SK-N-SH (cell line): ENCODE data around the gene DSTN. TPM values are rescaled to one million over a fixed set of nuclear protein-coding genes. Genes with fewer than 3 reads are reported as not detected.

Source experiments
- CTCF ChIA-PET: fragments of 300-600, 350-600 bp; formaldehyde crosslinking; extraction: SDS; loops from one replicate; lab custom pipeline; 2021; lab: Yijun Ruan, JAX
- POLR2A ChIA-PET: fragments of 350-600 bp; sonication (Branson Sonifier 250); formaldehyde crosslinking; extraction: SDS; loops from one replicate; lab custom pipeline; 2020; ENCODE audit warnings: antibody characterized with exemption, inconsistent platforms; lab: Yijun Ruan, JAX
- DNase-seq: peaks from one replicate; pipeline ENCODE4 v3.0.0; 2012
- H2AFZ ChIP-seq: fragments of 200-600 bp; sonication (generic); 2 replicates; pipeline ENCODE4 v1.8.1; 2016; ENCODE audit warnings: antibody characterized with exemption, mild to moderate bottlenecking, low read depth
- H3F3A ChIP-seq: fragments of 200-600 bp; sonication (generic); replicated peaks from 2 replicates; pipeline ENCODE3; 2016; ENCODE audit warnings: antibody characterized with exemption, mild to moderate bottlenecking; ENCODE audit not compliant: insufficient read depth
- H3K27ac ChIP-seq, 2 experiments: fragments of 200-500 bp in 1 of 2; fragments of 200-600 bp in 1 of 2; sonication (Bioruptor generic) in 1 of 2; sonication (generic), shearing (Covaris generic) in 1 of 2; 2 replicates each; pipeline versions ENCODE4 v1.5.1 to v1.6.1; 2014 to 2016; ENCODE audit warnings: low read depth in 2 of 2, inconsistent platforms in 1 of 2, low read length in 1 of 2, mild to moderate bottlenecking in 1 of 2, mixed read lengths in 1 of 2
- H3K27me3 ChIP-seq: fragments of 200-600 bp; sonication (generic), shearing (Covaris generic); 2 replicates; pipeline ENCODE4 v1.6.1; 2016; ENCODE audit warnings: mixed run types; ENCODE audit not compliant: insufficient read depth
- H3K36me3 ChIP-seq, 2 experiments: fragments of 200-500 bp in 1 of 2; fragments of 200-600 bp in 1 of 2; sonication (Bioruptor generic) in 1 of 2; sonication (generic) in 1 of 2; replicated peaks in 1 of 2; 2 replicates each; pipeline versions ENCODE3 to v1.5.1; 2014 to 2016; ENCODE audit warnings: low read length in 1 of 2, mild to moderate bottlenecking in 1 of 2; ENCODE audit not compliant: insufficient read depth in 2 of 2, control insufficient read depth in 1 of 2
- H3K4me1 ChIP-seq, 2 experiments: fragments of 200-500 bp in 1 of 2; fragments of 200-600 bp in 1 of 2; sonication (Bioruptor generic) in 1 of 2; sonication (generic), shearing (Covaris generic) in 1 of 2; 2 replicates each; pipeline versions ENCODE4 v1.5.1 to v1.6.1; 2014 to 2016; ENCODE audit warnings: low read depth in 1 of 2, low read length in 1 of 2, mixed run types in 1 of 2; ENCODE audit not compliant: insufficient read depth in 2 of 2, control insufficient read depth in 1 of 2
- H3K4me2 ChIP-seq: fragments of 200-600 bp; sonication (generic), shearing (Covaris generic); 2 replicates; pipeline ENCODE4 v1.6.1; 2017; ENCODE audit warnings: mixed run types
- H3K4me3 ChIP-seq, 2 experiments: fragments of 200-500 bp in 1 of 2; fragments of 200-600 bp in 1 of 2; sonication (Bioruptor generic) in 1 of 2; sonication (generic), shearing (Covaris generic) in 1 of 2; 2 replicates each; pipeline versions ENCODE4 v1.5.1 to v1.8.1; 2014 to 2016; ENCODE audit warnings: low read depth in 2 of 2, inconsistent platforms in 1 of 2, low read length in 1 of 2, mild to moderate bottlenecking in 1 of 2, mixed read lengths in 1 of 2, moderate library complexity in 1 of 2
- H3K79me2 ChIP-seq: fragments of 200-600 bp; sonication (generic); 2 replicates; pipeline ENCODE4 v1.8.1; 2017; ENCODE audit warnings: mild to moderate bottlenecking; ENCODE audit not compliant: insufficient read depth
- H3K9ac ChIP-seq: fragments of 200-600 bp; sonication (generic); 2 replicates; pipeline ENCODE4 v1.6.1; 2017; ENCODE audit warnings: mixed run types
- H3K9me2 ChIP-seq: fragments of 200-600 bp; sonication (generic); 2 replicates; pipeline ENCODE4 v1.6.1; 2017; ENCODE audit warnings: mixed run types
- H3K9me3 ChIP-seq: fragments of 200-600 bp; sonication (generic); 2 replicates; pipeline ENCODE4 v1.6.1; 2017; ENCODE audit warnings: mixed run types, mild to moderate bottlenecking, moderate library complexity
- H4K20me1 ChIP-seq: fragments of 200-600 bp; sonication (generic); 2 replicates; pipeline ENCODE4 v1.6.1; 2017; ENCODE audit warnings: mild to moderate bottlenecking, mixed run types; ENCODE audit not compliant: insufficient read depth
- CHD2 ChIP-seq: fragments of 150-350 bp; IDR thresholded peaks from 2 replicates; pipeline ENCODE4 v1.6.1; 2018; ENCODE audit warnings: low read length; ENCODE audit not compliant: partially characterized antibody
- CTCF ChIP-seq: fragments of 200-600 bp; sonication (generic); IDR thresholded peaks from 2 replicates; pipeline ENCODE4 v1.6.1; 2017; ENCODE audit warnings: antibody characterized with exemption, mild to moderate bottlenecking, moderate library complexity
- EP300 ChIP-seq, 2 experiments: IDR thresholded peaks; 2 replicates each; pipeline versions ENCODE4 v1.4.0 to v1.6.1; 2012; ENCODE audit warnings: borderline replicate concordance in 1 of 2, low read depth in 1 of 2, low read length in 1 of 2
- EZH2phosphoT487 ChIP-seq: fragments of 200-600 bp; sonication (generic); IDR thresholded peaks from 2 replicates; pipeline ENCODE4 v1.6.1; 2017; ENCODE audit warnings: low read depth, mixed run types, mild to moderate bottlenecking, antibody characterized with exemption, moderate library complexity, borderline replicate concordance
- GABPA ChIP-seq: IDR thresholded peaks from 2 replicates; pipeline ENCODE4 v1.4.0; 2012; ENCODE audit warnings: low read depth, mild to moderate bottlenecking
- JUND ChIP-seq: IDR thresholded peaks from 2 replicates; pipeline ENCODE4 v1.4.0; 2012
- MXI1 ChIP-seq: IDR thresholded peaks from 2 replicates; pipeline ENCODE4 v1.6.1; 2012; ENCODE audit warnings: mild to moderate bottlenecking, low read depth, low read length, improper control_type of control experiment
- PBX3 ChIP-seq: IDR thresholded peaks from 2 replicates; pipeline ENCODE4; 2012
- RCOR1 ChIP-seq: fragments of 150-350 bp; IDR thresholded peaks from 2 replicates; pipeline ENCODE4 v1.6.1; 2017; ENCODE audit warnings: antibody characterized with exemption, low read length
- RXRA ChIP-seq: IDR thresholded peaks from 2 replicates; pipeline ENCODE4 v1.4.0; 2012; ENCODE audit warnings: low read depth, mild to moderate bottlenecking, borderline replicate concordance
- SIN3A ChIP-seq: IDR thresholded peaks from 2 replicates; pipeline ENCODE4 v1.6.1; 2012; ENCODE audit warnings: low read depth, mild to moderate bottlenecking, low read length, moderate library complexity, borderline replicate concordance
- TAF1 ChIP-seq: IDR thresholded peaks from 2 replicates; pipeline ENCODE4 v1.6.1; 2012; ENCODE audit warnings: low read depth, mild to moderate bottlenecking, low read length, moderate library complexity, borderline replicate concordance
- TCF12 ChIP-seq: IDR thresholded peaks from 2 replicates; pipeline ENCODE4 v1.4.0; 2012
- YY1 ChIP-seq: IDR thresholded peaks from 2 replicates; pipeline ENCODE4 v1.4.0; 2012; ENCODE audit warnings: low read depth, mild to moderate bottlenecking
- ZBTB33 ChIP-seq: IDR thresholded peaks from 2 replicates; pipeline ENCODE4 v1.4.0; 2012; ENCODE audit warnings: low read depth, borderline replicate concordance
- WGBS: methylation state at CpG from one replicate; pipeline ENCODE4 v1.1.6; 2017; ENCODE audit warnings: low lambda C conversion rate; 5-methylcytosine and 5-hydroxymethylcytosine counted together
- polyA plus RNA-seq, 3 experiments: library from polyadenylated mRNA; depleted of rRNA; stranded (reverse); fragments of >200 nt; gene quantifications; 2 replicates each; pipeline ENCODE4 v1.2.3, GENCODE V29; 2012

DSTN gene
- polyA plus RNA-seq, 1 of the 3 experiments (the other 2 are of a cell fraction): 167 TPM

GRCh38 chr20:17622086-17622850 is 52.4 kb downstream of the DSTN start:
- no peaks in the 10 kb centered on the region for H3K4me1 ChIP-seq
- no peaks in the 10 kb centered on the region for H3K79me2 ChIP-seq
- H2AFZ ChIP-seq: no peak overlapping the region
- no peak overlapping the region for H3K9ac ChIP-seq
- H3F3A ChIP-seq: no peaks in the 10 kb centered on the region
- TF ChIP-seq CHD2 (no peak), SIN3A (no peak), TAF1 (no peak), EP300 (IDR thresholded peaks at IDR 0.05; ENCODE audit: borderline replicate concordance in 1 of 2, low read depth in 1 of 2, low read length in 1 of 2) (no peak), TCF12 (no peak), GABPA (no peak), ZBTB33 (no peak), PBX3 (no peak), JUND (no peak), RXRA (no peak), MXI1 (no peak), EZH2phosphoT487 (no peak), RCOR1 (no peak), YY1 (no peak), CTCF (no peak)
- TF ChIP-seq, all 33 proteins: peak for 0
- H3K4me3 ChIP-seq: no peak overlapping the region
- H3K9me2 ChIP-seq: no peaks in the 10 kb centered on the region
- ChIA-PET CTCF (interaction anchor here (0.8 to 3.8 kb wide), 6 partner anchors 13 to 117 kb away, joined by 3 to 15 read pairs (median 5); no protein-coding TSS in a partner anchor), POLR2A (no interaction called here)
- H4K20me1 ChIP-seq: no peaks in the 10 kb centered on the region
- no peak overlapping the region for H3K27ac ChIP-seq
- WGBS: 92% methylated on average over 11 of the region's 11 CpGs
- H3K27me3 ChIP-seq: no peaks in the 10 kb centered on the region
- H3K36me3 ChIP-seq: peaks cover 3 to 69% of the 10 kb centered on the region in 2 experiments
- H3K9me3 ChIP-seq: no peaks in the 10 kb centered on the region
- peak; percentile 5 for DNase-seq
- H3K4me2 ChIP-seq: no peak overlapping the region
